ENCODE measurements around the gene APOD.

DNA sequence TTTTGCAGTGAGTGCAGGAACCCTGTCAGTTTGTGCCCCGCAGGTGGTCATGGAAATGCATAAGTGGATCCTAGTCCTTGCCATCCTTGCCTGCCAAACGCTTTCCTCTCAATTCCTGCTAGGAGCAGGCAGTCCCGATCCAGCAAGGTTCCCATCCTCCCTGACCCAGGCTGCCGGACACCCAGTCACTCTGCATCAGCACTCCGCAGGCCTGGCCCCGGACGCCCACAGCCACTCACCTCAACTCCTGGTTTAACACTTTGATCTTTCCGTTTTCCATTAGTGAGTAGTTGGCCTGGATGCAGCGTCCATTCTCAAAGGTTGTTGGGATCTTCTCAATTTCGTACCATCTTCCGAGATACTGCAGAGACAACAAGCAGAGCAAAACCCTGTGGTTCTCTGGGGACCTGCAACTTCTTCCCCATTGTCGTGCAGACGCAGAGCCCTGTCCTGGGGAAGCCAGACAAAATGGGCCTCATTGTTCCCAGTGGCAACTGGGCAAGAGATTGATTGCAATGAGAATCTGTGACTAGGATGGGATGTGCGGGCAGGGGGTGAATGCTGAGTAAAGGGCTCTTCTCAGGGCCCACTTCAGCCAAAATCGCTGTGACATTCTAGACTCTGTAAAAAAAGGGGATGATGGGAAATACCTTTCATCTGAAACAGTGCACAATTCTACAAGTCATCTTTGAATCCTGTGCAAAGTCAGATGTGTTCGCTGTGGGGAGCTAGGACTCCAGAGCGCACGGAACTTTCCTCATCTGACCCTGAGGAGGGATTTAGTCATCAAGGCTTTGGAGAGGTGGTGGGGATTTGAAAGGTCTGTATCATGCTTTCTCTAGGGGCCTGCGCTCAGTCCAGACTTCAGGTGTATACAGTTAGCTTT is 9.9 kb downstream of the APOD start:
- no peak for TF ChIP-seq CREB1 (IDR thresholded peaks at IDR 0.05; ENCODE audit: low read depth)
- TF ChIP-seq, protein P1, sequence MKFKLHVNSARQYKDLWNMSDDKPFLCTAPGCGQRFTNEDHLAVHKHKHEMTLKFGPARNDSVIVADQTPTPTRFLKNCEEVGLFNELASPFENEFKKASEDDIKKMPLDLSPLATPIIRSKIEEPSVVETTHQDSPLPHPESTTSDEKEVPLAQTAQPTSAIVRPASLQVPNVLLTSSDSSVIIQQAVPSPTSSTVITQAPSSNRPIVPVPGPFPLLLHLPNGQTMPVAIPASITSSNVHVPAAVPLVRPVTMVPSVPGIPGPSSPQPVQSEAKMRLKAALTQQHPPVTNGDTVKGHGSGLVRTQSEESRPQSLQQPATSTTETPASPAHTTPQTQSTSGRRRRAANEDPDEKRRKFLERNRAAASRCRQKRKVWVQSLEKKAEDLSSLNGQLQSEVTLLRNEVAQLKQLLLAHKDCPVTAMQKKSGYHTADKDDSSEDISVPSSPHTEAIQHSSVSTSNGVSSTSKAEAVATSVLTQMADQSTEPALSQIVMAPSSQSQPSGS (IDR thresholded peaks at IDR 0.05; ENCODE audit: low read length), result no peak
- no peak for TF ChIP-seq CHD2 (IDR thresholded peaks at IDR 0.05; ENCODE audit: borderline replicate concordance, low read depth, low read length)

Measured in GM12878 (cell line).